Central memory CD8-positive, alpha-beta T cell (primary cell): ENCODE results near the gene DDX54.

ENCODE experiments used
- ATAC-seq: fragments of 150-1000 bp; cut with Tn5 transposase; replicated peaks from 2 replicates; pipeline ENCODE4 v1.10.0; 2022; ENCODE audit warnings: mild to moderate bottlenecking, moderate FRiP score, moderate number of reproducible peaks; ENCODE audit not compliant: poor library complexity, severe bottlenecking; ENCODE audit errors: extremely low read depth
- DNase-seq, 2 donors: peaks; one replicate each; pipeline ENCODE4 v3.0.0; 2021; ENCODE audit warnings: low spot score in 2 of 2
- H3K27ac Mint-ChIP-seq: one replicate; pipeline ENCODE4 v1.8.0; 2022; ENCODE audit warnings: low read depth, mild to moderate bottlenecking, moderate library complexity, mixed read lengths
- H3K27me3 Mint-ChIP-seq: one replicate; pipeline ENCODE4 v1.8.0; 2022; ENCODE audit warnings: mixed read lengths
- H3K36me3 Mint-ChIP-seq: one replicate; pipeline ENCODE4 v1.8.0; 2022; ENCODE audit warnings: mild to moderate bottlenecking, moderate library complexity, mixed read lengths; ENCODE audit not compliant: insufficient read depth
- H3K4me1 Mint-ChIP-seq: one replicate; pipeline ENCODE4 v1.8.0; 2022; ENCODE audit warnings: mixed read lengths
- H3K4me3 Mint-ChIP-seq: one replicate; pipeline ENCODE4 v1.8.0; 2022; ENCODE audit warnings: mild to moderate bottlenecking, moderate library complexity, mixed read lengths
- H3K9me3 Mint-ChIP-seq: one replicate; pipeline ENCODE4 v1.8.0; 2022; ENCODE audit warnings: mixed read lengths

The DDX54 gene

DNA sequence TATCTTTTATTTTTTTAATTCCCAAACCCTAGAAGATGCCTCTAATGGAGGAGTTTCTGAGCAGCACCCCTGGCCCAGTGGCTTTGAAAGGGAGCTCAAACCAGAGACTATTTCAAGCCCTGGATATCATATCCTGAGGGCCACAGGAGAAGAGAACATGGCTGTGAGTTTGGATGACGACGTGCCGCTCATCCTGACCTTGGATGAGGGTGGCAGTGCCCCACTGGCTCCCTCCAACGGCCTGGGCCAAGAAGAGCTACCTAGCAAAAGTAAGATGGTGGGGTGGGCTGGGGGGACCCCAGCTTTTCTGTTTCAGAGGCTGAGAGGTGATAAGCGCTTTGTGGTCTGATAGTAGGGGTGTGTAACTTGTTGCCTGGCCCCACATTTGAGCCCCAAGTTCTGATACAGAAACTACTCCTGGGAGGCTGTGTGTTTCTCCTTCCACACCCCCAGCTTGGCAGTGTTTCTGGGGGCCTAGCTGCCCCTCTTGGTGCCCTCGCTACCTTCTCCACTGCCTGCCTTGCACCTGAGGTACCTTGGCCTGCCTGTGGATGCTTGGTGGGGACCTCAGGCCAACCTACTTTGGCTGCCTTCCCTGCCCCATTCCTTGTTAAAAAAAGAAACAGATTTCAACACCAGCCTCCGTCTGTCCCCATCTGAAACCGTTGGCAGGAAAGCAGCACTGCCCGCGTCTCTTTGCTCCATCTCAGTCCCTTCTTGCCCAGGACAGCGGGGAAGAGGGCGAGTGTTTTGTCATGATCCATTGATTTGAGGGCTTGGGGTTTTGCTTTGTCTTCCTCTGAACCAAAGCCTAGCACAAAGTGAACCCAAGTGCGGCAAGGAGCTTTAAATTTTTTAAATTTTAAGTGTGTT is 41.7 kb upstream of the DDX54 start:
- no peaks in the 10 kb centered on the region for H3K27me3 Mint-ChIP-seq
- peaks cover 21% of the 10 kb centered on the region for H3K4me1 Mint-ChIP-seq
- H3K4me3 Mint-ChIP-seq = no peak overlapping the region
- no peak for DNase-seq
- no peak overlapping the region for H3K27ac Mint-ChIP-seq
- ATAC-seq = no peak
- no peaks in the 10 kb centered on the region for H3K9me3 Mint-ChIP-seq
- H3K36me3 Mint-ChIP-seq = peaks cover 5% of the 10 kb centered on the region

DNA sequence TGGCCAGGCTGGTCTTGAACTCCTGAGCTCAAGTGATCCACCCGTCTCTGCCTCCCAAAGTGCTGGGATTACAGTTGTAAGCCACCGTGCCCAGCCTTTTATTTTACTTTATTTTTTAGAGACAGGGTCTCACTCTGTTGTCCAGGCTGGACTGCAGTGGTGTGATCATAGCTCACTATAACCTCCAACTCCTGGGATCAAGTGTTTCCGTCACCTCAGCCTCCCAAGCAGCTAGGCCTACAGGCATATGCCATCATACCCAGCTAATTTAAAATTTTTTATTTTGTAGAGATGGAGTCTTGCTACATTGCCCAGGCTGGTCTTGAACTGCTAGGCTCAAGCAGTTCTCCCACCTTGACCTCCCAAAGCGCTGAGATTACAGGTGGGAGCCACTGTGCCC is 39.7 kb upstream of the DDX54 start:
- ATAC-seq (no peak), DNase-seq (no peak)
- H3K36me3 Mint-ChIP-seq = peaks cover 15% of the 10 kb centered on the region
- no peaks in the 10 kb centered on the region for H3K27me3 Mint-ChIP-seq
- no peak overlapping the region for H3K4me3 Mint-ChIP-seq
- H3K27ac Mint-ChIP-seq = no peak overlapping the region
- H3K9me3 Mint-ChIP-seq = no peaks in the 10 kb centered on the region
- H3K4me1 Mint-ChIP-seq = peaks cover 30% of the 10 kb centered on the region

DNA sequence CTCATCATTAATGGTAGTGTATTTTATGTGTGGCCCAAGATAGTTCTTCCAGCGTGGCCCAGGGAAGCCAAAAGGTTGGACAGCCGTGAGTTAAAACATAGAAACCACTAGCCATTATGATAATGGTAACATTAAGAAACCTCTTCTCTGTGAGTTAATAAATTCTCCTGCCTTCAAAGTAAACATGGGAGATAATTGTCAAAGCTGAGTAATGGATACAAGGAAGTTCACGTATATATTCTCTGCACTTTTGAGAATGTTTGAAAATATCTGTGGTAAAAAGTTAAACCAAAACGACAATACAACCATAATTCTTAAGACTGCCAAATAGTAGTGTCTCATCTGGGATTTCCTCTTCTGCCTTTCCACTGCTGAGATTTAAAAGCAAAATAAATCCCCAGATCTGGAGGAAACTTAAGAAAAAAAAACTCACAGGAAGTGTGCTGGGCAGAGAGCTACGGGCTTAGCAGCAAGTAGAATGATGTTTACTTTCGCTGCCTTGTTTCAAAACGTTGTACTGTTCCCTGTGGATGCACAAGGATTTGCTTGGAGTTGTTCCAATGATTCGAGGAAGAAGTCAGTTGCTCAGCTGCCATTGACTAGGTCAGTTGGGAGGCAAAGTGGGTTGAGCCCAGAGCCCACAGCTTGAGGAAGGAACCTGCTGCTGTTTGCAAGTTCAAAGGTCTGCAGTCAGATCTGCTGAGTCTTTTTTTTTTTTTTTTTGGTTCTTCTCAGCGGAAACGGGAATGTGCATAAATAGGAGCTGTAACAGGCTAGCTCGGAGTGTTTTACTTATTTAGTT is 37.7 kb upstream of the DDX54 start:
- no peak for DNase-seq

DNA sequence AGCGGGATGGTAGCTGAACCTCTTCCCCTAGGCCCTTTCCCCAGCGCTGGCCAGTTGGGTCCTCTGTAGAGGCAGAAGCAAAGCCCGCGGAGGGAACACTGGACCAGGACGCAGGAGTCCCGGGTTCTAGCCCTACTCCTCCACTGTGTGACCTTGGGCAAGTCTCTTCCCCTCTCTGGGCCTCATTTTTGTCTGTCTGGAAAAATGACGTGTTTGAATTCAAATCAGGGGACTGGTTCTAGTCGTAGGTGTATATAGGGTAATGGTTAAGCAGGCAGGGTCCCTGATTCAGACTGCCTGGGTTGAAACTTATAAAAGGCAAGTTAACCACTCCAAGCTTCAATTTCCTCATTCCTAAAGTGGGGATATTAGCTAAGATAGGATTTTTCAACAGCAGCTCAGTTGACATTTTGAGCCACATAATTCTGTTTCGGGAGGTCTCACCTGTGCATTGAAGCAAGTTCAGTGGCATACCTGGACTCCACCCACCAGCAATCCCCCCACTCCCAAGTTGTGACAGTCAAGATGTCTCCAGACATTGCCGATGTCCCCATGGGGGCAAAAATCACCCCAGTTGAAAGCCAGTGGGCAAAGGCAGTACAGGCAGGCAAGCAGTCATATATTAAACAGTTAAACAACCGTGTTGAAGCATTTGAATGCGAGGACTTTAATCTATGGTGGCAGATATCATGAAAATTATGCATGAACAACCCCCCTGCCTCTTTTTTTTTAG is 36.9 kb upstream of the DDX54 start:
- ATAC-seq (no peak), DNase-seq (no peak)
- Mint-ChIP-seq H3K9me3 (no peaks in the 10 kb centered on the region), H3K4me1 (peaks cover 27% of the 10 kb centered on the region), H3K27me3 (no peaks in the 10 kb centered on the region), H3K36me3 (peaks cover 12% of the 10 kb centered on the region), H3K27ac (peak overlapping the region; percentile 74), H3K4me3 (peak overlapping the region; percentile 87)

More for the DNA sequence above, 37.7 kb upstream of the DDX54 start:
- Mint-ChIP-seq H3K27me3 (no peaks in the 10 kb centered on the region), H3K27ac (no peak overlapping the region), H3K4me3 (peak overlapping the region; percentile 87), H3K9me3 (no peaks in the 10 kb centered on the region), H3K4me1 (peaks cover 27% of the 10 kb centered on the region), H3K36me3 (peaks cover 13% of the 10 kb centered on the region)
- no peak for ATAC-seq

DNA sequence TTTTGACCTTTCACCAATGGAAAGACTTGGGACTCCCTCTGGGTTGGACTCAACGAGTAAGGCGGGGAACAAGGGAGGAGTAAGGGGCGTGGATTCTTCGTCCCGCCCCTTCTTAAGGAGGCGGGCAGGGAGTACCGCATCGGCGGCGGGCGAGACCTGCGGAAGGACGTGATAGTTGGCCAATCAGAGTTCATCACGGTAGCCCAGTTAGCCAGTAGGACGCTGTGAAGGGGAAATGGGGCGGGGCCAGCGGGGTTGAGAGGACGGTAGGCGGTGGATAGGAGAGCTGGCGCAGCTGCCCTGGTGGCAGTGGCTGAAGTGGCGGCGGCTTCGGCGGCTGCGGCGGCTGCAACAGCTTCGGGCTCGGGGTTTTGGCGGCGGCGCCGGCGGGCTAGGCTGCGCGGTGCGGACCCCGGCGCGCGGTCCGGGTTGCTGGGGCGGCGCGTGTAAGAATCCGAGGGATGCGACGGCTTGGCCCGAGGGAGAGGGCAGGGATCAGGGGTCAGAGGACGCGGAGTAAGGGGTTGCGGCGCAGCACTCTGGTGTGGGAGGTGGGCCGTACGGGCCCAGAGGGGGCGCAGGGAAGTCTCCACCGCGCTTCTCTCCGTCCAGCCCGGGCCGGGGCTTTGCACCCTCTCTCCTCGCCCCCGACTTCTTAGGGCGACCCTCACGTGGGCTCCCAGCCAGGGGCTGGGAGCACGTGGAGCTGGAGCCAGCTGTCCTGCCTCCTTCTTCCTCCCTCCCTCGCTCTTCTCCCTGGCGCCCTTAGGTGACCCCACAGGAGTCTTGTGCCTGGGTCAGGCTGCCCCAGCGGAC is 36.1 kb upstream of the DDX54 start, which contains the start of gene TPCN1:
TSS of gene TPCN1 (plus strand) at position 284 of the 816 bp plus-strand sequence. CDS start 5,389 bp downstream, outside the sequence.
- Mint-ChIP-seq H3K27ac (peak within 1 kb of the TSS; percentile 74), H3K4me1 (peaks cover 27% of the 10 kb centered on the region), H3K36me3 (peaks cover 12% of the 10 kb centered on the region), H3K9me3 (no peaks in the 10 kb centered on the region), H3K27me3 (no peaks in the 10 kb centered on the region), H3K4me3 (peak within 1 kb of the TSS; percentile 87)
- ATAC-seq (peak; percentile 96), DNase-seq (peak; percentile 95 to 99)

DNA sequence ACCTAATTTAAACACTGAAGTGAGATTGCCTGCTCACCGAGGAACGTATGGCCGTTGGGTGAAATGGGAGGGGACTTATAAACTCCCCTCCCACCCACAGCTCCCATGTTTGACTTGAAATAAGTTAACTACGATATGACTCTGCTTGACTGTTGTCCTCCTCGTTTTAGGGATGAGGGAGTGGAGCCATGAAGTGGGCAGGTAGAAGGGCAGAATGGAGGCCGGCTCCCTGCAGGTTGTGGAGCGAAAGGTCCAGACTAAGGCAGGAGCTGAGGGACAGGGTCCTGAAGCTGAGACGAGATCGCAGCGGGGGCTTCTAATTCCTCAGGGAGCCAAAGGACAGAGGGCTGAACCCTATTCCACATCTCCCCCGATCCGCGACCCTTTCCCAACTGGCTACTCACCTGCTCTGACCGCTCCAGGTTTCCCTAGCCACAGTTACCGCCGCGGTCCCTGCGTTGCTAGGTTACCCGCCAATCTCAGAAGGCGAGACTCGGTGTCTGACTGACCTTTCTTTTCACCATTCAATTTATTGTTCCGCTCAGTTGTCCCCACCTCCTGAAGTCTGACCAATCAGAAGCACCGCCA is 35.4 kb upstream of the DDX54 start:
- Mint-ChIP-seq H3K4me1 (peaks cover 27% of the 10 kb centered on the region), H3K27ac (peak overlapping the region; percentile 74), H3K27me3 (no peaks in the 10 kb centered on the region), H3K9me3 (no peaks in the 10 kb centered on the region), H3K36me3 (peaks cover 12% of the 10 kb centered on the region), H3K4me3 (peak overlapping the region; percentile 87)
- ATAC-seq (no peak), DNase-seq (no peak)

DNA sequence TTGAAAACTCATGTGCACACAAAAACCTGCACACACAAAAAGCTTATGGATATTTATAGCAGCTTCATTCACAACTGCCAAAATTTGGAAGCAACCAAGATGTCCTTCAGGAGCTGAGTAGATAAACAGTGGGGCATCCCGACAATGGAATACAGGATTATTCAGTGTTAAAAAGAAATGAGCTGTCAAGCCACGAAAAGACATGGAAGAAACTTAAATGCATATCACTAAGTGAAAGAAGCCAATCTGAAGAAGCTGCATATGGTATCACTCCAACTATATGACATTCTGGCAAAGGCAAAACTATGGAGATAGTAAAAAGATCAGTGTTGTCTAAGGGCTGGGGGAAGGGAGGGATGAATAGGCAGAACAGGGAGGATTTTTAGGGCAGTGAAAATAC is 30.7 kb upstream of the DDX54 start:
- no peaks in the 10 kb centered on the region for H3K9me3 Mint-ChIP-seq
- H3K4me3 Mint-ChIP-seq = no peak overlapping the region
- H3K27me3 Mint-ChIP-seq = no peaks in the 10 kb centered on the region
- DNase-seq (no peak), ATAC-seq (no peak)
- peaks cover 12% of the 10 kb centered on the region for H3K4me1 Mint-ChIP-seq
- no peak overlapping the region for H3K27ac Mint-ChIP-seq
- peaks cover 5% of the 10 kb centered on the region for H3K36me3 Mint-ChIP-seq

DNA sequence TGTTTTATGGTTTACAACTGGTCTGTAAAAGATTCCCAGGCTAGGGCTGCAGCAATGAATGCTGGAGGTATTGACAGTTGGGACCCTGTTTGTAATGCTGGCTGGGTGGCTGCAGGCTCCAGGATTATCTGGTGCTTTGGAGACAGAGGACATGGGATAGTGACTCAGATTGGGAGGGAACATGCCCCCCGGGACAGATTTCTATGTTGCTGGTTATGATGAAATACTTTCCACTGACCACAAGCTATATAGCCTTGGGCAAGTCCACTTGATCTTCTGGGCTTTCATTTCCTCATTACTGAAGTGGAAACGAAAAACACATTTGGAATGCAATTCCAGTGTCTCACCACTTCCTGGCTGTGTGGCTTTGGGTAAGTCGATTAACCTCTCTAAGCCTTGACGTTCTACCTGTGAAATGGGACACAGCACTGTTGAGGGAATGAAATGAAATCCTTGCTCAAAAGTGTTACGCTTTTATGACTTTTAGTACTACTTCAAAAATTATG is 29.7 kb upstream of the DDX54 start:
- Mint-ChIP-seq H3K27me3 (no peaks in the 10 kb centered on the region), H3K4me1 (peaks cover 12% of the 10 kb centered on the region), H3K36me3 (no peaks in the 10 kb centered on the region), H3K4me3 (no peak overlapping the region), H3K9me3 (no peaks in the 10 kb centered on the region), H3K27ac (no peak overlapping the region)
- ATAC-seq (no peak), DNase-seq (no peak)

DNA sequence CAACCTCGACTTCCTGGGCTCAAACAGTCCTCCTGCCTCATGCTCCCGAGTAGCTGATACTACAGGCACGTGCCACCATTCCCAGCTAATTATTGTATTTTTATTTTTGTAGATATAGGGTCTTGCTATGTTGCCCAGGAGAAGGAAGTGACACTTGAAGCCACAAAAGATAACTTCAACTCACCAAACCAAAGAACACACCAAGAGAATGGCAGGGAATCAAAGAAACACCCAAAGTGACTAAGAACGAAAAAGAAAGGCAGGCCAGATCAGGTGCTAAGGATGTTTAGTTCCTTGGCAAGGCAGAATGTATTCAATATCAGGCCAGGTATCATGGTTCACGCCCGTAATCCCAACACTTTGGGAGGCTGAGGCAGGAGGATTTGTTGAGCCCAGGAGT is 25.9 kb upstream of the DDX54 start:
- Mint-ChIP-seq H3K27ac (peak overlapping the region; percentile 72), H3K27me3 (no peaks in the 10 kb centered on the region), H3K9me3 (no peaks in the 10 kb centered on the region), H3K36me3 (peaks cover 9% of the 10 kb centered on the region), H3K4me1 (peaks cover 35% of the 10 kb centered on the region), H3K4me3 (no peak overlapping the region)
- no peak for ATAC-seq
- DNase-seq = no peak

DNA sequence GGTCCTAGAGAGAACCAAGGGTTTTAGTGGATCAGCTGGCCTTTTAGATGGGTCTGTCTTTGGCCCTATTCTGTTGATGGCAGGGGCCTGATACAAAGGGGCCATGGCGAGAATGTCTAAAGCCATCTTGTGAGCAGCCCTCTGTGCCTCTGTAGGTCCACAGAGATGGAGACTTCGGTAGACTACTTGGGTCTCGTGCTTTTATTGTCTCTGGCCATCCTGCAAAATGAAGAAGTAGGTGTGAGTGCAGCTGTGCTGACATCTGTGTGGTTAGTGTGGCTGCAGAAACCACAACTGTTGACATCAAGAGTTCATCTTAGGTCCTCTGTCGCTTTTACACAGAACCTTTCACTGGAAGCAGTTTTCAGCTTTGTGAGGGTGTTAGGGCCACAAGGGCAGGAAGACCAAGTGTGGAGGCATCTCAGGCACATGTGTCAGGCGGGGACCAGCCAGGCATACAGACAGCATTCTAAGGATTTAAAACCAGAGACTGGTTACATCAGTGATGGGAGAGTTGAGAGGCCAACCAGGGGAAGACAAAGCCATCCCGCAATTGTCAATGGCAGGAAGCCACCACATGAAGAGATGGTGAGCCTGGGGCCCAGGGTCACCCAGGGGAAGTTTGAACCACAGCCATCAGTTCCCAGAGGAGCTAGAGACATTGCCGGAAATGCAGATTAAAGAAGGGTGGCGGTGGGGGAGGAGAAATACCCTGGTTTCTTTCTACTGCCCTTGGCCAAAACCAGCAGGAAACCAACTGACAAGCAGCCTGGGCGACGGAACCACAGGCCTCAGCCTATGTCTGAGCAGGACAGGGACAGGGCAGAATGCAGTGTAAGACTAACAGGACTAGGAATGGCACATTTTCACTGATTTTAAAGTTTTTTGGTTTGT is 23.0 kb upstream of the DDX54 start:
- no peaks in the 10 kb centered on the region for H3K27me3 Mint-ChIP-seq
- ATAC-seq (peak; percentile 82), DNase-seq (peak; percentile 41 to 74)
- H3K9me3 Mint-ChIP-seq = no peaks in the 10 kb centered on the region
- peaks cover 37% of the 10 kb centered on the region for H3K4me1 Mint-ChIP-seq
- H3K27ac Mint-ChIP-seq = peak overlapping the region; percentile 95
- H3K36me3 Mint-ChIP-seq = peaks cover 9% of the 10 kb centered on the region
- H3K4me3 Mint-ChIP-seq = peak overlapping the region; percentile 72

DNA sequence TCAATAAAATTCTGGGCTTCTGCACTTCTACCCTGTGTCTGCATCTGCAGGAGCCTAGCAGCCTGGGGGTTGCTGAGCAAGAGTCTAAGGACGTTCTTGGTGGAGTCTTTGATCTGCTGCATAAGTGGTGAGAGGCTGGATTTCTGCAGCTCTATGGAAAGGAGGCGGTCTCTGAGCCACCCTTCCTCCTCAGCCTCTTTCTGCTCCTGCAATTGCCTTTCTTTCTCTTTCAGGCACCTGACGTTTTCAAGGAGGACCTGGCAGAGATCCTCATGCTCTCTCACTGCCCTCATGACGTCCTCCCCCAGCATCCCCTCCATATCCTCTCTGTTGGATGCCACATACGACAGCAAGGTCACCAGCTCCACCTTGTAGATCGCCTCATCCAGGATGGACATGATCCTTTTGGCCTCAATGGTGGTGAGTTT is 22.3 kb upstream of the DDX54 start:
- H3K4me3 Mint-ChIP-seq = peak overlapping the region; percentile 72
- DNase-seq (no peak), ATAC-seq (peak; percentile 47)
- H3K27ac Mint-ChIP-seq = peak overlapping the region; percentile 95
- H3K36me3 Mint-ChIP-seq = peaks cover 9% of the 10 kb centered on the region
- no peaks in the 10 kb centered on the region for H3K27me3 Mint-ChIP-seq
- peaks cover 37% of the 10 kb centered on the region for H3K4me1 Mint-ChIP-seq
- H3K9me3 Mint-ChIP-seq = no peaks in the 10 kb centered on the region
